ENCODE data around the gene KCNQ1.

KCNQ1 gene

GRCh38 chr11:2585566-2586086 lies 140.8 kb downstream of the KCNQ1 start:
- no peak for DNase-seq

- DNase-seq = no peak
These were observed 141.4 kb downstream of the KCNQ1 start for GRCh38 chr11:2586087-2586792.

DNA sequence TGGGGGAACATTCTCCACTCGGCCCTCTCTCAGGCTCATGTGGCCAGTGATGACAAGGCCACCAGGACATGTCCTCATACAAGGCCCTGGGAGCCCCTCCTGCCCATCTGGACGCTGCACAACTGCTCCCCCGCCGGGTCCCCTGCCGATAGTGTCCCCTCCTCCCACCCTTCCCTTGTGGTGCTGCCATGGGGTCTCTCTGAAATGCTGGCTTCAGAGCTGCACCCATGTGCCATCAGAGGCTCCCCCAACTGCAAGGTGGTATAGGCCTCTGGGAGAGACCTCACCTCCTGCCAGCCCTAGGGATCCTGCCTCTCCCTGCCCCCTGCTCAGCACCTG lies 142.0 kb downstream of the KCNQ1 start:
- DNase-seq = no peak

DNA sequence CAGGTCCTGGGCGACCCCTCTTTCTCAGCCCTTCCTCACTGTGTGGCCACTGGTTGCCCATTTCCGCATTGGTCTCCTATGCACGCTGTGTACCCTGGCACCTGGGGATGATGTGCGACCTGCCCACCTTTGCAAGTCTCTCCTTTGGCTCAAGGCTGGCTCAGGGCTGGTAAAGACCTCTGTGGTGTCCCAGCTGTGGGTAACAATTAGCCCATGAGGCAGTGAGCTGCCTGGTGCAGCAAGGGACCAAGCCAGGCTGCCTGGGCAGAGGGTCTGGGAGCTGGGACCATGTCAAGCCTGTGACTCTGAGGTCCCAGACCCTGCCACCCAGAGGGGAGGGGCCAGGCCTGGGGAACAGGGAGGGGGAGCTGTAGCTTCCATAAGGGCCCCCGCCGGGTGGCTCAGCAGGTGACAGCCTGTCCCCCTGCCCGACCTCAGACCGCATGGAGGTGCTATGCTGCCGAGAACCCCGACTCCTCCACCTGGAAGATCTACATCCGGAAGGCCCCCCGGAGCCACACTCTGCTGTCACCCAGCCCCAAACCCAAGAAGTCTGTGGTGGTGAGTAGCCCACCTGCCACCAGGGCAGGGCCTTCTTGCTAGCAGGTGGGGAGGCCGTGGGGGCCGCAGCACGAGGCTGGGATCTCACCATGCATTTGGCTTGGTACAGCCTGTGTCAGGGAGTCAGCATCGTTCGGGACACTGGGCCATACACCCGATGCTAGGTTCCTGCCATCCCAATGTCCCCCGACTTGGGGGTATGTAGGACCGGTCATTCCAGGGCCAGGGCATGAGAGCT lies 142.5 kb downstream of the KCNQ1 start:
- DNase-seq = no peak

DNA sequence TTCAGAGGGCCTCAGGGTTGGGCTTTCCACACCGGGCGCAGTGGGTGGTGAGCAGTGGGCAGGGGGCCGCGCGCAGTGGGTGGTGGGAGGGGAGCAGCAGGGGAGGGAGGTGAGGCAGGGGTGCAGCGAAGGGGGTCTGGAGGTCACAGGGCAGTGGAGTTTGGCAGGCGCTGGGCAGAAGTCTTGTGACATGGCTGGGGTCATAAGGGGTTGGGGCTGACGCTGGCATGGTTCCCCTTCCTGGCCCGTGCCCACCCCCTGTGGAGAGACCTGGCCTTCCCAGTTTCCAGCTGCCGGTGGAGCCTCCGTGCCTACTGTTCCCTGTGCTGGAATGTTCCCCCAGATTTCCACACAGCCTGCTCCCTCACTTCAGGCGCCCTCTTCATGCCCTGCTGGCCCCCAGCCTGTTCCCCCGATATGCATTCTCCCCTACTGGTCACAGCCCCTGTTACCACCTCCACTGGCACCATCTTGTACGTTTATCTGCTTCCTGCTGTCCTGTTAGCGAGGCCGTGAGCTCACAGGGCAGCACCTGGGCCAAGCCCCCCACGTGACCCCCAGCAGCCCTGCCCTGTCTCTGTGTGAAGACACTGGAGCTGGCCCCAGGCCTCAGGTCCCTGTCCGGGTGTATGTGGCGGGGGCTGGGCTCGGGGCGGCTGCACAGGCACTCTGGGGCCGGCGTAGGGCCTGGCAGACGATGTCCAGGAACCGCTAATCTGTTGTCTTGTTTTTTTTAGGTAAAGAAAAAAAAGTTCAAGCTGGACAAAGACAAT lies 143.4 kb downstream of the KCNQ1 start:
- no peak for DNase-seq

DNA sequence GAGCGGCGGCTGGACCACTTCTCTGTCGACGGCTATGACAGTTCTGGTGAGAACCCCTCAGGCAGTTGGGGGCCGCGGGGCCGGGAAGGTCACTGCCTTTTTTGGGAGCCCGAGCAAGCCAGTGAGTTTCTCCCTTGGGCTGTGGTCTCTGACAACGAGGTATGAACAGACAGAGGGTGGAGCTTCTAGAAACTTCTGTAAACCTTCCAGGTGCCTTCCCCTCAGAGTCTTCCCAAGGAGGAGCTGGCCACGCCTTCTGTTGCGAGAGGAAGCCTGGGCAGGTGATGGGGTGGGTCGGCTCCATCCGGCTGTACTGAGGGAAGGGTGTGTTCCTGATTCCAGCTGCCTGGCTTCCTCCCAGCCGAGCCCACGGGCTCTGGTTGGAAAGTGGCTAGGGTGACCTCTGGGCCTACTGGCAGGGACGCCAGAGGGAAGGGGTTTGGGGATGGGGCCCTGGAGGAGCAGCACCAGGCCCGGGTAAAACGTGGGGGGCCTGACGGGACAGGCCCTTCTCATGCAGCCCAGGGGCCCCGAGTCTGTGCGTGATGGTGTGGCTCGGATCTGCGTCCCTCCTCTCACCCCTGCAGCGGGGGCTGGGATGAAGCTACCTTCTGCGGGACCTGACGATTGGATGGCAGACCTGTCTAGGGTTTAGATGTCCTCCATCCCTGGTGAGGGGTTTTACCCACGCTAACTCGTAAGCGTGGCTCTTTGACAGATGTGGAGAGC lies 144.2 kb downstream of the KCNQ1 start:
- no peak for DNase-seq

DNA sequence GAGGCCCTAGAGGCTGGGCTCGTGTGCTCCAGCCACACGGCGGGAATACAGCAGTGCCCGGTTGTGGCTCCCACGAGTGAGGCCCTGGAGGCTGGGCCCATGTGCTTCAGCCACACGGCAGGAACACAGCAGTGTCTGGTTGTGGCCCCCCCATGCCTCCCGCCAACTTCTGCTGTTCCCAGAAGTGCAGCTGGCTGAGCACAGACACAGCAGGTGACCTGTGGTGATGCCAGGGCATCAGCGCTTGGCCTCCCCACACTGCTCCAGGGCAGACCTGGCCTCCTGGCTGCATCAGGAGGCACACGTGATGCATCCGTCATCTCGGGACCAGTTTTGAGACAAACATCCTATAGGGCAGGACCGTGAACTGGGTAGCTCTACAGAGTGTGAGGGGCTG lies 144.7 kb downstream of the KCNQ1 start:
- DNase-seq = no peak

- no peak for DNase-seq
These were observed 145.5 kb downstream of the KCNQ1 start for GRCh38 chr11:2590131-2590964.

- no peak for DNase-seq
These were observed 146.4 kb downstream of the KCNQ1 start for GRCh38 chr11:2590965-2591754.

DNA sequence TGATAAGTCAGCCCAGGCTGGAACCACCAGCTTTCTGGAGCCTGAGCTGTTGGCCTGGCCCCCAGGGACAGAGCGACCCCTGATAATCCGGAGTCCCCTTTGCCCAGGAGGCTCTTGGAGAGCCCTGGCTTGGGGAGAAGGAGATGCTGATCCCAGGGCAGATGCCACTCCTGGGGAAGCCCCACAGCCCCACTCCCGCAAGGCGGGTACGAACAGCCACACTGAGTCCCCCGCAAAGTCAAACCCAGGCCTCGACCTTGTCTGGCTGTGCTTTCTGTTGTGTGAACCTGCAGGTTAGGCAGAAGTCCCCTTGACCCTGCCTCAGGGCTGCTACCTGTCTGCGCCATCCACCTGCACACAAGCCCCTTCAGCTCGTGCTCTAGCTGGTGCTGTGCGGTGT lies 147.0 kb downstream of the KCNQ1 start:
- DNase-seq = no peak

GRCh38 chr11:2592559-2593392 lies 148.0 kb downstream of the KCNQ1 start:
- no peak for DNase-seq

DNA sequence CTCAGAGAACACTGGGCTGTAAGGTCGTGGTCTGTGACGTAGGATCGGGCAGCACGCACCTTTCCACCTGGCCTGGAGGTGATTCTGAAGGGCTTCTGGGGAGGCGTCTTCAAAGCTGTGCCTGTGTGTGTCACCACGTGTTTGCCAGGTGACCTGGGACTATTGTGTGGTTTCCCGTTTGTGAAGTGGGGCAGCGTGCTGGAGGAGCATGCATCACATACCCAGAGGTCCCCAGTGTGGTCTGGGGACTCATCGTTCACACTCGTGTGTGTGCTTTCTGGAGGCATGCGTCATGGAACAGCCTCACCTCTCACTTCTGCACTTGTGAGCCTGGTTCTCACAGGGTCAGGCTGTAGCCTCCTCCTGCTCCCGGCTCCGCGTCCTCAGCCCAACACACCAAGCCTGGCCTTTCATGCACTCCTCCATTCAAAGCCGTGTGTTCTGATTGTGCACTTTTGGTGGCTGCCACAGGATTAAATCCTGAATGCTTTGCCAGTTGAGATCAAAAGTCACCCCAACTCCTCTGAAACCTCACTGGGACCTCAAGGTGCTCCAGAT lies 148.7 kb downstream of the KCNQ1 start:
- no peak for DNase-seq

GRCh38 chr11:2594267-2594666 lies 149.5 kb downstream of the KCNQ1 start:
- no peak for DNase-seq

- DNase-seq = no peak
These were observed 150.4 kb downstream of the KCNQ1 start for GRCh38 chr11:2595204-2595603.

DNA sequence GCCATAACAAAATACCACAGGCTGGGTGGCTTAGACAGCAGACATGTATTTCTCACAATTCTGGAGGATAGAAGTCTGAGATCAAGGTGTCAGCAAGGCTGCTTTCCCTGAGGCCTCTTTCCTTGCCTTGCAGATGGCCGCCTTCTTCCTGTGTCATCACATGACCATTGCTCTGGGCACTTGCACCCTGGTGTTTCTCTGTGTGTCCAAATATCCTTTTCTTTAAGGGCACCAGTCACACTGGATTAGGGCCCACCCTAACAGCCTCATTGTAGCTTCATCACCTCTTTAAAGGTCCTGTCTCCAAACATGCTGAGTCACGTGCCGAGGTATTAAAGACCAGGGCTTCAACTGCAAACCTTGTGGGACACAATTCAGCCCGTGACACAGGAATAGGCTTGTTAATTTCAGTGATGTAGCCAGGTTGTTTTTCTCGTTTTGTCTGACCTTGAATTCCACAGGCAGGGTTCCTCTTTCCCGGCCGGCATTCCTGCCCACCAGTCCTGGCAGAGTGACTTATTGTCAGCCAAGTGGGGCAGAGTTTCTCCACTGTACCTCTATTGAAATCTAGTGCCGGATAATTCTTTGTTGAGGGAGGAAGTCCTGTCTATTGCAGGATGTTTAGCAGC lies 154.9 kb downstream of the KCNQ1 start:
- no peak for DNase-seq

- DNase-seq = no peak
These were observed 164.5 kb downstream of the KCNQ1 start for GRCh38 chr11:2609345-2609744.

GRCh38 chr11:2612884-2613571 lies 168.2 kb downstream of the KCNQ1 start:
- DNase-seq = no peak

DNA sequence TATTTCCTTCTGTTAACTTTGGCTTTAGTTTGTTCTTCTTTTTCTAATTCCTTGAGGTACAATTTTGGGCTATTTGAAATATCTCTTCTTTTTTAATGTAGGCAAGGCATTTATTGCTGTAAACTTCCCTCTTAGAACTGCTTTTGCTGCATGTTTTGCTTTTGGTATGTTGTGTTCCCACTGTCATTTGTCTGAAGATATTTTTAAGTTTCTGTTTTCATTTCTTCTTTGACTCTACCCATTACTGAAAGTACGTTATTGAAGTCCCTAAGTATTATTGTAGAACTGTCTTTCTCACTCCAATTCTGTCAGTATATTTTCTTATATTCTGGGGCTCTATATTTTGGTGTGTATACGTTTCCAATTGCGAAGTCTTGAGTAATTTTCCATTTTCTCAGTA lies 177.1 kb downstream of the KCNQ1 start:
- no peak for DNase-seq

All from fibroblast of skin of abdomen (primary cell).